Activated CD4-positive, alpha-beta T cell treated with anti-CD3 and anti-CD28 coated beads, Interleukin-2, amount 10 ng/mL, durations not matched to agents 24 days and 14 days (primary cell): ENCODE results near the gene USP17L10. TPM values are rescaled to one million over a fixed set of nuclear protein-coding genes. Genes with fewer than 3 reads are reported as not detected.
"Not testable (repeated sequence)": the region's sequence is repeated elsewhere in the genome, so short reads cannot be mapped to it uniquely, and the experiment has no call there.

ENCODE experiments used
- DNase-seq: peaks from one replicate; pipeline ENCODE4 v3.0.0; 2022
- H3K27ac Mint-ChIP-seq: one replicate; pipeline ENCODE4 v1.8.0; 2022; ENCODE audit warnings: mild to moderate bottlenecking, mixed read lengths
- H3K27me3 Mint-ChIP-seq: one replicate; pipeline ENCODE4 v1.8.0; 2022; ENCODE audit warnings: mixed read lengths
- H3K36me3 Mint-ChIP-seq: one replicate; pipeline ENCODE4 v1.8.0; 2022; ENCODE audit warnings: low read depth, mild to moderate bottlenecking, mixed read lengths
- H3K4me1 Mint-ChIP-seq: one replicate; pipeline ENCODE4 v1.8.0; 2021; ENCODE audit warnings: mixed read lengths
- H3K4me3 Mint-ChIP-seq: one replicate; pipeline ENCODE4 v1.8.0; 2022; ENCODE audit warnings: mild to moderate bottlenecking, moderate library complexity, mixed read lengths
- H3K9me3 Mint-ChIP-seq: one replicate; pipeline ENCODE4 v1.8.0; 2021; ENCODE audit warnings: mixed read lengths
- intact Hi-C: fragments of 100-400 bp; cut with micrococcal nuclease; formaldehyde crosslinking; loops from one replicate; pipeline ENCODE4 v1.15.1; 2023
- total RNA-seq: library from RNA; stranded (reverse); gene quantifications from 2 replicates; pipeline ENCODE4 v1.2.3, GENCODE V29; 2022

Gene USP17L10, protein sequence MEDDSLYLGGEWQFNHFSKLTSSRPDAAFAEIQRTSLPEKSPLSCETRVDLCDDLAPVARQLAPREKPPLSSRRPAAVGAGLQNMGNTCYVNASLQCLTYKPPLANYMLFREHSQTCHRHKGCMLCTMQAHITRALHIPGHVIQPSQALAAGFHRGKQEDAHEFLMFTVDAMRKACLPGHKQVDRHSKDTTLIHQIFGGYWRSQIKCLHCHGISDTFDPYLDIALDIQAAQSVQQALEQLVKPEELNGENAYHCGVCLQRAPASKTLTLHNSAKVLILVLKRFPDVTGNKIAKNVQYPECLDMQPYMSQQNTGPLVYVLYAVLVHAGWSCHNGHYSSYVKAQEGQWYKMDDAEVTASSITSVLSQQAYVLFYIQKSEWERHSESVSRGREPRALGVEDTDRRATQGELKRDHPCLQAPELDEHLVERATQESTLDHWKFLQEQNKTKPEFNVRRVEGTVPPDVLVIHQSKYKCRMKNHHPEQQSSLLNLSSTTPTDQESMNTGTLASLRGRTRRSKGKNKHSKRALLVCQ
- total RNA-seq = not detected in 2 replicates

- DNase-seq, H3K4me1 Mint-ChIP-seq, H3K27ac Mint-ChIP-seq, H3K9me3 Mint-ChIP-seq, H3K36me3 Mint-ChIP-seq, intact Hi-C loops, H3K27me3 Mint-ChIP-seq, H3K4me3 Mint-ChIP-seq: not testable (repeated sequence)
Measured at GRCh38 chr4:9210357-9210756, at the start of gene USP17L10. Gene USP17L10 (plus strand): TSS chr4:9210657. CDS start chr4:9210657, 0 bp downstream.

DNA sequence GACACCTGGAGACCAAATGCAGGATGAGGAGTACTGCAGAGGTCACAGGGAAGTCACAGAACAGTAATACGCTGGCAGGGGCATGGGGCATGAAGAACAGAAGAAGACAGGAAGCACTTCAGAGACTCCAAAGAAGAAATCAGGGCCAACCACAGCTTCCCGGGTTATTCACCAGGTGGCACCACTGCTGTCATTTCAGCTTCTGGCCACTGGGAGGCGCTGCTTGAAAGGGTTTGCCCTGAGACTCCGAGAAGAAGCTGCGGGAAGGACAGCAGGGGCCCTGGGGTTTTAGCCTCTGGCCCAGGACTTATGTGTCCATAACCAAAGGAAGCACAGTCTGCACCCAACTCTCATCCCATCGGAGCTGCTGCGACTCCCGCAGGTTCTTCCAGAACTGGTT, 44.5 kb upstream of the USP17L10 start:
- DNase-seq, H3K4me1 Mint-ChIP-seq, H3K9me3 Mint-ChIP-seq, intact Hi-C loops, H3K4me3 Mint-ChIP-seq, H3K27me3 Mint-ChIP-seq, H3K36me3 Mint-ChIP-seq, H3K27ac Mint-ChIP-seq: not testable (repeated sequence)

DNA sequence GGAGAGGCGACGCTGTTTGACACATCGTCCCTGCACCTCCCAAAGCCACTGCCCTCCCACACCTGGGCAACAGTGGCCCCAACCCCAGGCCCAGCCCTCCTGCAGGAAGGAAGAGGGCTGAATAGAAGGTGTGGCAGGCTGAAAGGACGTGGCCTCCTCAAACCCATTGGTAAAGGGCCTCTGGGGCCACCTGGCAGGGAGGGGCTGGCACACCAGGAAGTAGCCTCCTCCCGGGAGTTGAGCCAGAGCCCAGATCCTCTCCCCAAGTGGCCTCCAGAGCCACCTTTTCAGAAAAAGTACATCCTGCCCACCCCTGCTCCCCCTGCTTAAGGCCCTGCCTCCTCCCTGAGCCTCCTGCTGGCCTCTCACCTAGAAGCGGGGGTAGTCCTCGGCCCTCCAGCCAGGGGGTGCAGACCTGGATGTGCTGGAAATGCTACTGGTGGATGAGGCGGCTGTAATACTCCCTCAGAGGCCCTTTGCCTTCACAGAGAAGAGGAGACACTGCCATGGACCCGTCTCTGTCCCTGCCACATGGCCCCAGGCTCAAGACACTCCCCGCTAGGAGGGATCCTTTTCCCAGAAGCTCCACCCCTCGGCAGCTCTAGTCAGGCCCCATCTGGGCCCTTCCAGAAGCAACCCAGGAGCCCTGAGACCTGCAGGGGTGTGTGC, 40.5 kb upstream of the USP17L10 start, which contains the start of gene FAM90A26:
FAM90A26 (plus strand) TSS at position 619 of the 669 bp plus-strand sequence. CDS start 2,764 bp downstream, outside the sequence.
- H3K4me3 Mint-ChIP-seq, H3K9me3 Mint-ChIP-seq, H3K27me3 Mint-ChIP-seq, DNase-seq, H3K36me3 Mint-ChIP-seq, intact Hi-C loops, H3K27ac Mint-ChIP-seq, H3K4me1 Mint-ChIP-seq: not testable (repeated sequence)

GRCh38 chr4:9214701-9215100, 4.2 kb downstream of the USP17L10 start:
- intact Hi-C loops, H3K36me3 Mint-ChIP-seq, H3K4me1 Mint-ChIP-seq, H3K27me3 Mint-ChIP-seq, H3K27ac Mint-ChIP-seq, H3K4me3 Mint-ChIP-seq, H3K9me3 Mint-ChIP-seq: not testable (repeated sequence)
- DNase-seq = peak; percentile 50

- H3K4me3 Mint-ChIP-seq, H3K9me3 Mint-ChIP-seq, H3K36me3 Mint-ChIP-seq, intact Hi-C loops, DNase-seq, H3K4me1 Mint-ChIP-seq, H3K27me3 Mint-ChIP-seq, H3K27ac Mint-ChIP-seq: not testable (repeated sequence)
Measured at GRCh38 chr4:9215105-9215504, 4.6 kb downstream of the USP17L10 start, which contains the start of gene USP17L11. Gene USP17L11 (plus strand): TSS chr4:9215405. CDS start chr4:9215405, 0 bp downstream.

DNA sequence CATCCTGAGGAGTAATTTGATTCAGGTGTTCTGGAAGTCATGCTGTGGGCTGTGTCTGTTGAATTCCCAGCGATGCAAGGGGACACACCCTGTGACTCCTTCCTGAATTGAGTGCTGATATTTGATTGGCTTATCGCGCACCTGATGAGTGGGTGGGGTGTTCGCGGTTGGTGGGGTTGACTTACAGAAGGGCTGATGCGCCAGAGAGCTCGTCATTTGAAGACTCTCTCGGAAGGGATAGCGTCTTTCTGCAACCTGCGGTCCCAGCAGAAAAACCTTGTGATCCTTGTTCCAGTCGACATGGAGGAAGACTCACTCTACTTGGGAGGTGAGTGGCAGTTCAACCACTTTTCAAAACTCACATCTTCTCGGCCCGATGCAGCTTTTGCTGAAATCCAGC, 9.4 kb downstream of the USP17L10 start, which contains the start of gene USP17L12:
USP17L12 (plus strand) TSS at position 301 of the 400 bp plus-strand sequence; CDS start at position 301, 0 bp downstream.
- H3K36me3 Mint-ChIP-seq, H3K27ac Mint-ChIP-seq, H3K4me1 Mint-ChIP-seq, intact Hi-C loops, H3K9me3 Mint-ChIP-seq, H3K27me3 Mint-ChIP-seq, H3K4me3 Mint-ChIP-seq, DNase-seq: not testable (repeated sequence)

- H3K27me3 Mint-ChIP-seq, H3K36me3 Mint-ChIP-seq, H3K4me3 Mint-ChIP-seq, intact Hi-C loops, H3K27ac Mint-ChIP-seq, H3K4me1 Mint-ChIP-seq, DNase-seq, H3K9me3 Mint-ChIP-seq: not testable (repeated sequence)
Measured at GRCh38 chr4:9224596-9224995, 14.1 kb downstream of the USP17L10 start, which contains the start of gene USP17L13. Gene USP17L13 (plus strand): TSS chr4:9224896. CDS start chr4:9224896, 0 bp downstream.

GRCh38 chr4:9230249-9230648, 19.8 kb downstream of the USP17L10 start:
- H3K27ac Mint-ChIP-seq, intact Hi-C loops, H3K9me3 Mint-ChIP-seq, H3K36me3 Mint-ChIP-seq, H3K27me3 Mint-ChIP-seq, H3K4me3 Mint-ChIP-seq, H3K4me1 Mint-ChIP-seq: not testable (repeated sequence)
- peak; percentile 49 for DNase-seq

- H3K9me3 Mint-ChIP-seq, H3K36me3 Mint-ChIP-seq, H3K4me1 Mint-ChIP-seq, H3K27me3 Mint-ChIP-seq, intact Hi-C loops, H3K27ac Mint-ChIP-seq, DNase-seq, H3K4me3 Mint-ChIP-seq: not testable (repeated sequence)
Measured at GRCh38 chr4:9234085-9234484, 23.6 kb downstream of the USP17L10 start, which contains the start of gene USP17L15. Gene USP17L15 (plus strand): TSS chr4:9234385. CDS start chr4:9234385, 0 bp downstream.

DNA sequence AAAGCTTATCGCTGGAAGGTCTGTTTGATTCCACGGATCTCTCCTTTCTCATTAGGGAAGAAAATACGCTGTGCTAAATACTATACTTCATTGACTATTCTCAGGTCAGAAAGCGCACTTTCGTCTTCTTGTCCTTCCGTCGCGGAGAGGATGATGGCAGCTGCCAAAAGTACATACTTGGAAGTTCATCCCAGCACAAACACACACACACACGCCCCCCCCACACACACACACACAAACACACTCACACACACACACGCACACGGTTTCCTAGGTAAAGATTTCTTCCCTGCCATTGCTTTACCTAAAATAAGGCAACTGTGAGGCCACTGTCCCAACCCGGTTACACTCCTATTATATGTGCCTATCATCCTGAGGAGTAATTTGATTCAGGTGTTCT, 28.0 kb downstream of the USP17L10 start:
- intact Hi-C loops, H3K9me3 Mint-ChIP-seq, H3K36me3 Mint-ChIP-seq, H3K27ac Mint-ChIP-seq, H3K4me3 Mint-ChIP-seq, DNase-seq, H3K4me1 Mint-ChIP-seq, H3K27me3 Mint-ChIP-seq: not testable (repeated sequence)

- intact Hi-C loops, H3K27me3 Mint-ChIP-seq, H3K4me1 Mint-ChIP-seq, H3K9me3 Mint-ChIP-seq, H3K36me3 Mint-ChIP-seq, H3K27ac Mint-ChIP-seq, H3K4me3 Mint-ChIP-seq: not testable (repeated sequence)
- peak; percentile 14 for DNase-seq
Measured at GRCh38 chr4:9243579-9243978, 33.1 kb downstream of the USP17L10 start, which contains the start of gene USP17L17. Gene USP17L17 (plus strand): TSS chr4:9243879. CDS start chr4:9243879, 0 bp downstream.

- intact Hi-C loops, H3K4me3 Mint-ChIP-seq, H3K9me3 Mint-ChIP-seq, H3K4me1 Mint-ChIP-seq, H3K36me3 Mint-ChIP-seq, H3K27ac Mint-ChIP-seq, H3K27me3 Mint-ChIP-seq: not testable (repeated sequence)
- DNase-seq = peak; percentile 54
Measured at GRCh38 chr4:9247953-9248680, 37.7 kb downstream of the USP17L10 start, which contains the start of gene USP17L18. Gene USP17L18 (plus strand): TSS chr4:9248630. CDS start chr4:9248630, 0 bp downstream.

DNA sequence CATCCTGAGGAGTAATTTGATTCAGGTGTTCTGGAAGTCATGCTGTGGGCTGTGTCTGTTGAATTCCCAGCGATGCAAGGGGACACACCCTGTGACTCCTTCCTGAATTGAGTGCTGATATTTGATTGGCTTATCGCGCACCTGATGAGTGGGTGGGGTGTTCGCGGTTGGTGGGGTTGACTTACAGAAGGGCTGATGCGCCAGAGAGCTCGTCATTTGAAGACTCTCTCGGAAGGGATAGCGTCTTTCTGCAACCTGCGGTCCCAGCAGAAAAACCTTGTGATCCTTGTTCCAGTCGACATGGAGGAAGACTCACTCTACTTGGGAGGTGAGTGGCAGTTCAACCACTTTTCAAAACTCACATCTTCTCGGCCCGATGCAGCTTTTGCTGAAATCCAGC, 42.6 kb downstream of the USP17L10 start, which contains the start of gene USP17L19:
USP17L19 (plus strand) TSS at position 301 of the 400 bp plus-strand sequence; CDS start at position 301, 0 bp downstream.
- H3K27me3 Mint-ChIP-seq, DNase-seq, H3K9me3 Mint-ChIP-seq, H3K27ac Mint-ChIP-seq, H3K36me3 Mint-ChIP-seq, intact Hi-C loops, H3K4me1 Mint-ChIP-seq, H3K4me3 Mint-ChIP-seq: not testable (repeated sequence)
